Measurements from ENCODE around the gene LDB3. TPM values are rescaled to one million over a fixed set of nuclear protein-coding genes. Genes with fewer than 3 reads are reported as not detected.

LDB3 gene
- total RNA-seq, 6 donors from 2014 or later: 0.67 to 2.1 (median 1.1) TPM

DNA sequence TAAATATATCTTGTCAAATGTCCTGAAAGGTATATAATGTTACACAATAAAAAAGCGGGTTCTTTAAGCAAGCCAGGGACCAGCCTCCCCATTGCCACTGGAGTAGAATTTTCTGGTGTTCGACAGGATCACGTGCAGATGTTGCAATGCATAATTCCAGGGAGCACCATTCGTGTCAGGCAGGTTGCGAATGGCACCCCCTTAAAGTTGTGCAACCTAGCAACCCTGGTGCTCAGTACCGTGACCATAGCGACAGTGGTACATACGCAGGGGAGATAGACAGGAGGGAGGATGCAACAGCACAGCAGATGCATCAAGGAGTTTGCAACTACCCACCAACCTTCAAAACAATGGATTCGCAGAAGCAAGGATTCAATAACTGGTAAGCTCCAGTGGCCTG is 81.5 kb downstream of the LDB3 start:
- Histone ChIP-seq H3K36me3 (no peaks in the 10 kb centered on the region), H3K9me3 (no peaks in the 10 kb centered on the region), H3K27ac (no peak overlapping the region), H3K4me1 (peaks cover 1 to 7% (median 5%) of the 10 kb centered on the region in 4 donors), H3K4me3 (no peak overlapping the region), H3K27me3 (no peaks in the 10 kb centered on the region)
- DNase-seq (no peak), ATAC-seq (ENCODE audit: low FRiP score in 2 of 2) (no peak)
- 81 to 82% methylated on average over 9 of the region's 9 CpGs for WGBS, 2 donors
- TF ChIP-seq POLR2AphosphoS5 (IDR thresholded peaks at IDR 0.05) (no peak), EP300 (IDR thresholded peaks at IDR 0.05) (no peak), POLR2A (IDR thresholded peaks at IDR 0.05) (no peak), CTCF (IDR thresholded peaks at IDR 0.05) (no peak)

DNA sequence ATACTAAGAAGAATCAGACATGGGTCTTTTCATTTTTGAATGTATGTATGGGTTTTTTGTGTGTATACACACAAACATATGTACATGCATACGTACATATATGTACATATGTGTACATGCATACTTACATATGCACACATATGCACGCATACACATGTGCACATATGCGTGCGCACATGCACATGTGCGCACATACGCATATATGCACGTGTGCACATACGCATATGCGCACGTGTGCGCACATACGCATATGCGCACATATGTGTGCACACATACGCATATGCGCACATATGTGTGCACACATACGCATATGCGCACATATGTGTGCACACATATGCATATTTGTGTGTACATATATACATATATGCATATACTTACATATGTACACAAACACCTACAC is 83.2 kb downstream of the LDB3 start:
- no peak for DNase-seq
- Histone ChIP-seq H3K4me3 (no peak overlapping the region), H3K27me3 (peaks cover 0 to 9% (median 0%) of the 10 kb centered on the region in 4 donors), H3K4me1 (peaks cover 9 to 21% (median 13%) of the 10 kb centered on the region in 4 donors), H3K9me3 (no peaks in the 10 kb centered on the region), H3K27ac (no peak overlapping the region), H3K36me3 (no peaks in the 10 kb centered on the region)
- TF ChIP-seq EP300 (IDR thresholded peaks at IDR 0.05) (no peak), CTCF (IDR thresholded peaks at IDR 0.05) (no peak), POLR2AphosphoS5 (IDR thresholded peaks at IDR 0.05) (no peak), POLR2A (IDR thresholded peaks at IDR 0.05) (no peak)
- WGBS, 2 donors: 81 to 96% methylated on average over 17 of the region's 17 CpGs
- no peak for ATAC-seq (ENCODE audit: low FRiP score in 2 of 2)

DNA sequence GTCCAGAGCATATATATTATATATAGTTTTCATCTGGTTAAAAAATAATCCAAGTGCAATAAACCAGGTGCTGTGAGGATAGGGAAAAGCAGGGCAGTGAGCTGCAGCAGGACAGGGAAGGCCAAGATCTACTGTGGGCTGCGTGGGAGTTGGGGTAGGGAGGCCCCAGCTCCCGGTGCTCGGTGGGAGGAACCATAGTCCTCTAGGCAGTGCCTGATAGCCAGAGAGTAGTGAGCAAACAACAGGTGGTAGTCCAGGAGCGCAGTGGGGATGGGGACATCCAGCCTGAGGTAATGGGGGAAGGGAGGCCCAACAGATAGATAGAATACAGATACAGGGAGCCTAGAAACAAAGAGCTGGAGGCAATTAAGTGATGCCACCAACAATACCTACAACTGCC is 84.0 kb downstream of the LDB3 start:
- H3K27ac ChIP-seq: no peak overlapping the region

GRCh38 chr10:86753051-86753450 is 84.7 kb downstream of the LDB3 start:
- Histone ChIP-seq H3K4me1 (peaks cover 6 to 29% (median 15%) of the 10 kb centered on the region in 4 donors), H3K27ac (no peak overlapping the region), H3K9me3 (no peaks in the 10 kb centered on the region), H3K4me3 (no peak overlapping the region), H3K27me3 (peaks cover 0 to 15% (median 3%) of the 10 kb centered on the region in 4 donors), H3K36me3 (no peaks in the 10 kb centered on the region)
- TF ChIP-seq POLR2A (IDR thresholded peaks at IDR 0.05): no peak
- no peak for TF ChIP-seq CTCF (IDR thresholded peaks at IDR 0.05)
- no peak for TF ChIP-seq EP300 (IDR thresholded peaks at IDR 0.05)
- no peak for TF ChIP-seq POLR2AphosphoS5 (IDR thresholded peaks at IDR 0.05)
- DNase-seq: no peak
- WGBS, 2 donors: 91 to 97% methylated on average over 2 of the region's 2 CpGs
- no peak for ATAC-seq (ENCODE audit: low FRiP score in 2 of 2)

More for the DNA sequence above, 84.0 kb downstream of the LDB3 start:
- H3K9me3 ChIP-seq: no peaks in the 10 kb centered on the region
- ATAC-seq (ENCODE audit: low FRiP score in 2 of 2) (no peak), DNase-seq (no peak)
- peaks cover 9 to 28% (median 14%) of the 10 kb centered on the region in 4 donors for H3K4me1 ChIP-seq
- peaks cover 0 to 15% (median 1%) of the 10 kb centered on the region in 4 donors for H3K27me3 ChIP-seq
- H3K4me3 ChIP-seq: no peak overlapping the region
- TF ChIP-seq POLR2AphosphoS5 (IDR thresholded peaks at IDR 0.05) (no peak), EP300 (IDR thresholded peaks at IDR 0.05) (no peak), CTCF (IDR thresholded peaks at IDR 0.05) (no peak), POLR2A (IDR thresholded peaks at IDR 0.05) (no peak)
- WGBS, 2 donors: 71 to 80% methylated on average over 4 of the region's 4 CpGs
- H3K36me3 ChIP-seq: no peaks in the 10 kb centered on the region

Data from upper lobe of left lung (tissue), 6 donors.